Measurements from ENCODE around the gene CDH4.

GRCh38 chr20:61955668-61956395 is 703.8 kb downstream of the CDH4 start:
- TF ChIP-seq CTCF (IDR thresholded peaks at IDR 0.05) (no peak), POLR2A (IDR thresholded peaks at IDR 0.05) (no peak)
